Globus pallidus (tissue), 1 donor: ENCODE results near the gene HOMER1.
"Not testable (repeated sequence)": the region's sequence is repeated elsewhere in the genome, so short reads cannot be mapped to it uniquely, and the experiment has no call there.

Experiments
- DNase-seq: peaks from one replicate; pipeline ENCODE4 v3.0.0-alpha.2; 2015; ENCODE audit warnings: low spot score

Gene HOMER1

DNA sequence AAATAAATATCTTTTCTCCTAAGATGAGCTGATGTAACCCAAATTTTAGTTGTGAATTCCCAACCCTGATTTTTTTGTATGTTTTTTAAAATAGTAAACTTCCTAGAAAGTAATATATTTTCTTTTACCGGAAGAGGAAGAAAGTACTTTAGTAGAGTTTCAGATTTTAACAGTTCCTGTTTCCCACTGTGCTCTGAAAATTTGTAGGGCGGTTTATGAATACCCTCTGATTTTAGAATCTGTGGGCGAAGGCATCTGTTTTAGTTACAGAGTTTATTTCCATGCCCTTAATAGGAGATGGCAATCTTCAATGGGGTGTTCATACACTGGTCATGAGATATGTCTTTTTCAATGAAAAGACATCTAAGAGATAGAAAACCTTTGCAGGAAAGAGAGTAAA is 3.7 kb upstream of the HOMER1 start:
- no peak for DNase-seq

- DNase-seq: no peak
These were observed 3.1 kb upstream of the HOMER1 start for GRCh38 chr5:79516986-79517385.

GRCh38 chr5:79516331-79516730 is 2.4 kb upstream of the HOMER1 start:
- DNase-seq: not testable (repeated sequence)

GRCh38 chr5:79514391-79515105 is 614 bp upstream of the HOMER1 start:
- peak; percentile 89 for DNase-seq

GRCh38 chr5:79513308-79513703 is 628 bp downstream of the HOMER1 start:
- DNase-seq: no peak

GRCh38 chr5:79512471-79513307 is 1.2 kb downstream of the HOMER1 start:
- peak; percentile 26 for DNase-seq

DNA sequence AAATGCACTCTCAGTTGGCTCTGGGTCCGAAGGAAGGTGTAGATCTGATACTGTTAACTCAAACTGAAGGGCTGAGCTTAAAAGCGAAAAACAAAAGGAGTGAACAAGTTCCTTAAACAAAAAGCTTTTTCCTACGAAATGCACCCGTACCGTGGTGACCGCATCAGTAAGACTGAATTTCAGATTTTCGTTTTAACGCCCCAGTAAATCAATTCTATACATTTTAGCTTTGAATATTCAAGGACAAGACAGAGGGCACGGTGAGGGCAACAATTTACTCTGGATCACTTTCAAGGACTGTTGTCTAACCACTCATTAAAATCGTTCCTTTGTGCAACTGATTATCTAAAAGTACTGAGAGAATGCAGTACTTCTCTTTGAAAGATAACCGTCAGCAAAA is 1.9 kb downstream of the HOMER1 start:
- DNase-seq: no peak

GRCh38 chr5:79510638-79511037 is 3.3 kb downstream of the HOMER1 start:
- DNase-seq: no peak

DNA sequence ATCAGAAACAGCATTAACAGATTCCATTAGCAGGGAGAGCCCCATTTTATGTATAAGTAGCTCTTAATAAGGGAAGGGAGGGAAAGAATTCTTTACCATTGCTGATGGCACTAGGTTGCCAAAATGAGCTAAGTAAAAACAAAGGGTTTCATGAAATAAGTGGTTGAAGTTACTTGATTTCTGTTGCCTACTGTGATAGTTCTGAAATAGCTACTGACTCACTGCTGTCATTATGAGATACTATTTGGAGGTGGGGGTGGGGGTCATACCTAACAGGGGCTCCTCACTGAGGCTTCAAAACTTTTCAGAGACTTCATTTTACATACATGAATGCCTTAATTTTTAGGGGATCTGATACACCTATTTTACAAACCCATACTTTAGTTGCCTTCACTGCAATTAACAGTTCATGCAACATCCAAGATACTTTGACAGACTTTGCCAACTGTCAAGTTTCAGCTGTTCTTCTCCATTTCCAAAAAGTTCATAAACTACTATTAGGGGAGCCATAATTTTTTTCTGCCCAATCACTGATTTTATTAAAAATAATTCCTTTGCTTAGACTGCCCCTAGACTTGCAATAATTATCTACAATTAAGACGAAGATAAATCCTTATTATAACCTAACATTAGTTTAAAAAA is 4.6 kb downstream of the HOMER1 start:
- no peak for DNase-seq

DNA sequence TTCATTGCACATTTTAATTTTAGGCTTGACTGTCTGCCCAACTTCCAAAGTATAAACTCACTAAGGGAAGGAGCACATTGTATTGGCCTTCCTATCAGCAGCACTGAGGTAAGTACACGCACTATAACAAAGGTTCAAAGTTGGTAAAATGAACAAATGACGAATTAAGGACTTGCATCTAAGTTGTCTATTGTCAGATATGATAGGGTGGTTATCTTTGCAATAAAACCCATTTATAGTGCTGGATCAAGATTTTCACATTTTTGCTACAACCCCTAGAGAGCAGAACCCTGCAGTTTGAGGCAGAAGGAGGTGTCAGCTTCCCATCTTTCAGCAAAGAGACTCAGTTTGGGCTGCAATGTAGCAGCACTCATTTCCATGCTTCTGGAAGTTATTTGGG is 5.1 kb downstream of the HOMER1 start:
- DNase-seq: no peak

DNA sequence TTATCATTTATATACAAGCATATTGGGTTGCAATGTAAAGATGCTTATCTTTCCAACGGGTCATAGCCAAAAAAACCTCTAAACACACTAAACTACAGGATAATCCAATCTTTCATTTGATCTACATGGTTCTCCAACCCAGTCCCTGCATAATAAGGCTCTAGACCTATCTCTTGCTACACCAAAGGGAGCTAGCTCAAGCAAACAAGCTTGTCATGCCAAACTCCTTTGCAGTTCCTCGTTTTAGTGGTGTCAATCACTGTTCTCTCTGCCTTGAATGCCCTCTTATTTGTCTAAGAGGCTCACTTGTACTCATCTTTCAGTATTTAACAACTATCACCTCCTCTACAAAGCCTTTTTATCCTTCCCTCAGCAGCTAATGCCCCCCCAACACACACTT is 5.6 kb downstream of the HOMER1 start:
- DNase-seq: no peak

DNA sequence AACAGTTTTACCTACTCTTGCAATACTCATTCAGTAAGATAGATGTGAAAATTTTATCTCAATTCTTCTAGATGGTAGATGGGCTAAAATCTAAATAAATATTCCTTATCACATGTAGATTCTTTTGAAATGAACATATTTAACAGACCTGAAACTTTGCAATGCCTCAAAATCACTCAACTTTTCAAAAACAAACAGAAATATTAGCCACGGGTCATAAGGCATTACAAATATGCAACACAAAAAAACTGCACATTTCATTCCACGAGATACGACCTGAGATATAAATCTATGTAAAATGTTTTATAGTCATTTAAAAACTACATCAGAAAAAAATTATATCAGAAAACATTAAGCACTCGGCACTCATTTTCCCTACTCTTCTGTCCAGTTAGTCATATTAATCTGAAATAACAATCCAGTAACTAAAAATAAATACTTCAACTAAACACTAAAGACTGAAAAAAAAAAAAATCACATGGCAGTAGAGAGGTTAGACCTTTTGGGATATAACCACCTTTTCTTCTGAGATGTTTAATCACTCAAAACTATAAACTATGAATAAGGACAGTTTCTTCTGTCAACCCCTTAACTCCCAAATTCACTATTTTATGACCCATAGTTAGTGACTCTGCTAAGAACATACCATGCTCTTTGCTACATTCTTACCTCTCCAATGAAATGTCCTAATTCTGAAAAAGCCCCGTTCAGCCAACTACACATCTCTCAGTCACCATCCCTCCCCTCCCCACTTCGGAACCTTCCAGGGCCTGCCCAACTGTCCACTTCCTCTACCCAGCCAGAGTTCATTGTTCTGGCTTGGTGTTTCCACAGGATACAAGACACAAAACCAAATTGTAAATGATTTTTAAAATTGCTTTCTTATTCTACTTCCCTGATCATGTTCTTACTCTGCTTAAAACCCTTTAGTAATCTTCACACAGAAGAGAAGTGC is 6.4 kb downstream of the HOMER1 start:
- DNase-seq: no peak

GRCh38 chr5:79505138-79505537 is 8.8 kb downstream of the HOMER1 start:
- no peak for DNase-seq

DNA sequence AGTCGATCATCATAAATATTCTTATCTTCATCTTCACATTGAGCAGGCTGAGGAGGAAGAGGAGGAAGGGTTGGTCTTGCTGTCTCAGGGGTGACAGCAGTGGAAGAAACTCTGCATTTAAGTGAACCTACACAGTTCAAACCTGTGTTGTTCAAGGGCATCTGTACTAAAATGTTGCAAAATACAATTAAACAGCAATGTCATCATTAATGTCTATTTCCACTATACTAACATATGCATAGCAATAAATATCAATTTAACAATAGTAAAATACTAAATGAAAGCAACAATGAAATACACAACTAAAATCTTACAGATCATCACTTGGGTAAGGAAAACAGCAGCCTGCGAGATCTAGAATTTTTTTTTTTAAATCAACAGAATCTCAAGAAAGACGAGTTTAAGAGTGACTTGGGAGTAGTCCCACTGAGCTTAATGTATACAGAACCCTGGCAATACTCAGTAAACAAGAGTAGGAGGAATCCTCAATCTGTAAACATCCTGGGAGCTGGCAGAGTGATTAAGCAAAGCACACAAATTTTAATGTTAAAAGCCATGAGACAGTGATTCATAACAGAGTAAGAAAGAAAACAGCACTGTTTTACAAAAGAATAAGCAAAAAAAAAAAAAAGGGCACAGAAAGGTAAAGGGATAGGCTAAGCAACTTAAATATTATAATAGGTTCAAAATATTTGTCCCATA is 10.0 kb downstream of the HOMER1 start:
- no peak for DNase-seq

DNA sequence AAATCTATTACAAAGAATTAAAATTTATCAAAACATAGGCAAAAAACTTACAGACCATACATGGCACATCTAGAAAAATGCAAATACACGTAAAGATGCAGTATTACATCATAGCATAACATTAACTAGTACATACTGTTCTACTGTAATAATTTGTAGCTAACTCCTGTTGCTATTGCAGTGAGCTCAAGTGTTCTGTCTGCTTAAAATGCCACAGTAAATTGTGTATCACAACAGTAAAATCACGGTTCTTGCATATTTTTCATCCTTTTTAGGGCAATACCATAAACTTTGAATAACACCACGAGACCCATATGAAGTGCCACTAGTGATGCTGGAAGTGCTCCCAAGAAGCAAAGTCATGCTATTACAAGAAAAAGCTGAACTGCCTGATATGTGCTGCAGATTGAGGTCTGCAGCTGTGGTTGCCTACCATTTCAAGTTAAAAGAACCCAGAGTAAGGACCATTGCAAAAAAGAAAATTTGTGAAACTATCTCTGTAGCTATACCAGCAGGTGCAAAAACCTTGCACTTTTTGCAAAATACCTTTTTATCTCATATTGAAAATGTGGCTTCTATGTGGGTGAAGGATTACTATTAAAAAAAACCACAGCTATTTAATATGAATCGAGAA is 14.2 kb downstream of the HOMER1 start:
- no peak for DNase-seq

DNA sequence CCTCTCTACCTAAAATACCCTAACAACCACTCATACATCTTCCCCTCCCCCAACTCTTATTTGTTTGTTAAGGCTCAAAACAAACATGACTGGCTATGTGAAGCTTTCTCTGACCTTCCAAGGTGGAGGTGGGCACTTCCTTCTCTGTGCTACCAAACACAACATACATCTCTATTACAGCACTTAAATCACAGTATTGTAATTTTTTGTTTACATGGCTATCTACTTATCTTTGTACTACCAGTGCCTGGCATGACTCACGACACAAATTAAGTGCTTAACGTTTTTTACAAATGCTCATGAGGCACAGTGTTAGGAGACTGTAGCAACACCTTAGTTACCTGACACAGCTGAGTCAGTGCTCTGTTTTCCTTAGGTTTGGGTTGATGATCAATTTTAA is 18.6 kb downstream of the HOMER1 start:
- no peak for DNase-seq

DNA sequence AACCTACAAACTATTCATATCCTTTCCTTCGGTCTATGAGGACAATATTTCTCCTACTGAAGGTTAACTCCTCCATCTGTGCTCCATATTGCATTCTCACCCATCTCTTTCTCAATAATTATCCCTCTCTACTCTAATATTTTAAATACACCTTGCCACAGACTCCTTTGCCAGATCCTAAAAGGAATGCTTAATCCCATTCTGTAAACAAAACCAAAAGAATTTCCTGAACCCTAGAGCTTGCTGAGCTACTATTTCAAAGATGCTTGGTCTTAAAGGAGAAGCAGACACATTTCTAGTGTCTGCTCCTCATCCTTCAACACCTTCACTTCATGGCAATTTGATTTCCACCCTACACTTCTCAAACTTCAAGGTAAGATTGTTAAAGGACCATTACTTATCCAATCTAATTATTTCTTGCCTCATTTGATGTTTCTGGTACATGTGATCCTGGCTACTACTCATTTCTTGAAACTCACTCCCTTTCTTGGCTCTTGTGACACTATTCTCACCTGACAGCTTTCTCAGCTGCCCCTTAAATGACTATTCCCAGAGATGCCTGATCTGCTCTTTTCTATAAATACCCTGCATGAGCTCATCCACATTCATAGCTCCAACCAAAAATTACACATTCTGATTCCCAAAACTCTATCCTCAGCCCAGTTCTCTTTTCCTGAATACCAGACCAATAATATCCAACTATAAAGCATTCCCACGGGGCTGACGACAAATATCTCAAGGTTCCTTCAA is 20.2 kb downstream of the HOMER1 start:
- no peak for DNase-seq

- DNase-seq: no peak
These were observed 22.1 kb downstream of the HOMER1 start for GRCh38 chr5:79491690-79492317.

- DNase-seq: no peak
These were observed 23.5 kb downstream of the HOMER1 start for GRCh38 chr5:79490323-79490936.
